ENCODE results near the gene AMPD1. TPM values are rescaled to one million over a fixed set of nuclear protein-coding genes. Genes with fewer than 3 reads are reported as not detected.
A peak's percentile ranks its signal among the peaks of the same experiment; 100 is the strongest.

AMPD1 gene
- total and polyA plus RNA-seq, 2 of the 13 experiments (the other 11 are each of a cell fraction or from before 2014, with no cell fraction given), result not detected

DNA sequence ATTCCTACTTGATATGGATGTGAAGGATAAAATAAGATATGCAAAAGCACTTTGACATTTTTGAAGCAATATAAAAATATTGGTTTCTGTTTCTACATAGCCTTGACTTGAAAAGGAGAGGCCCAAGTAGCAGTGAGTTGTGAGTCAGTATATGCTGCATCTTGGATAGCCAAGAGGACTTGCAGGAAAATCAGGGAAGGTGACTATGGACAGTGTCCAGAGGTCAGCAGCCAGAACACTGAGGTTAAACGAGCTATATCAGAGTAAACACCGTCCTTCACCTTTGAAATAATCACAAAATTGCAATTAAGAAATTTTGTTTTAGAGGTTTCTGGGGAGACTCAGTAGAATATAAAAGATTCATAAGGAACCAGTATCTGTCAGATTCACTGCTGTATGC lies 6.6 kb upstream of the AMPD1 start:
- H3K27ac ChIP-seq (ENCODE audit: extremely low read length, insufficient read depth, low read length), result no peak overlapping the region
- no peaks in the 10 kb centered on the region for H3K27me3 ChIP-seq (ENCODE audit: control insufficient read depth in 1 of 2, insufficient read depth in 2 of 2, low read length in 2 of 2)
- H3K9ac ChIP-seq (ENCODE audit: insufficient read depth, low read depth, low read length), result no peak overlapping the region
- TF ChIP-seq, protein P1, sequence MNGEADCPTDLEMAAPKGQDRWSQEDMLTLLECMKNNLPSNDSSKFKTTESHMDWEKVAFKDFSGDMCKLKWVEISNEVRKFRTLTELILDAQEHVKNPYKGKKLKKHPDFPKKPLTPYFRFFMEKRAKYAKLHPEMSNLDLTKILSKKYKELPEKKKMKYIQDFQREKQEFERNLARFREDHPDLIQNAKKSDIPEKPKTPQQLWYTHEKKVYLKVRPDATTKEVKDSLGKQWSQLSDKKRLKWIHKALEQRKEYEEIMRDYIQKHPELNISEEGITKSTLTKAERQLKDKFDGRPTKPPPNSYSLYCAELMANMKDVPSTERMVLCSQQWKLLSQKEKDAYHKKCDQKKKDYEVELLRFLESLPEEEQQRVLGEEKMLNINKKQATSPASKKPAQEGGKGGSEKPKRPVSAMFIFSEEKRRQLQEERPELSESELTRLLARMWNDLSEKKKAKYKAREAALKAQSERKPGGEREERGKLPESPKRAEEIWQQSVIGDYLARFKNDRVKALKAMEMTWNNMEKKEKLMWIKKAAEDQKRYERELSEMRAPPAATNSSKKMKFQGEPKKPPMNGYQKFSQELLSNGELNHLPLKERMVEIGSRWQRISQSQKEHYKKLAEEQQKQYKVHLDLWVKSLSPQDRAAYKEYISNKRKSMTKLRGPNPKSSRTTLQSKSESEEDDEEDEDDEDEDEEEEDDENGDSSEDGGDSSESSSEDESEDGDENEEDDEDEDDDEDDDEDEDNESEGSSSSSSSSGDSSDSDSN (CRISPR knock-in tag; IDR thresholded peaks at IDR 0.05), result no peak
- no peak for TF ChIP-seq PRMT3 (CRISPR knock-in tag; IDR thresholded peaks at IDR 0.05; ENCODE audit: borderline replicate concordance, low read depth)
- no peak for TF ChIP-seq ZNF780A (CRISPR knock-in tag; IDR thresholded peaks at IDR 0.05)
- no peak for TF ChIP-seq CBX5 (CRISPR knock-in tag; IDR thresholded peaks at IDR 0.05; ENCODE audit: borderline replicate concordance)
- no peak for TF ChIP-seq ZSCAN29 (CRISPR knock-in tag; conservative IDR thresholded peaks at IDR 0.05)
- no peak for TF ChIP-seq ZNF878 (CRISPR knock-in tag; IDR thresholded peaks at IDR 0.05)
- TF ChIP-seq LCORL (IDR thresholded peaks at IDR 0.05), result no peak
- TF ChIP-seq LCORL (CRISPR knock-in tag; IDR thresholded peaks at IDR 0.05), result no peak
- TF ChIP-seq GTF3A (CRISPR knock-in tag; conservative IDR thresholded peaks at IDR 0.05), result no peak
- TF ChIP-seq, protein P2, sequence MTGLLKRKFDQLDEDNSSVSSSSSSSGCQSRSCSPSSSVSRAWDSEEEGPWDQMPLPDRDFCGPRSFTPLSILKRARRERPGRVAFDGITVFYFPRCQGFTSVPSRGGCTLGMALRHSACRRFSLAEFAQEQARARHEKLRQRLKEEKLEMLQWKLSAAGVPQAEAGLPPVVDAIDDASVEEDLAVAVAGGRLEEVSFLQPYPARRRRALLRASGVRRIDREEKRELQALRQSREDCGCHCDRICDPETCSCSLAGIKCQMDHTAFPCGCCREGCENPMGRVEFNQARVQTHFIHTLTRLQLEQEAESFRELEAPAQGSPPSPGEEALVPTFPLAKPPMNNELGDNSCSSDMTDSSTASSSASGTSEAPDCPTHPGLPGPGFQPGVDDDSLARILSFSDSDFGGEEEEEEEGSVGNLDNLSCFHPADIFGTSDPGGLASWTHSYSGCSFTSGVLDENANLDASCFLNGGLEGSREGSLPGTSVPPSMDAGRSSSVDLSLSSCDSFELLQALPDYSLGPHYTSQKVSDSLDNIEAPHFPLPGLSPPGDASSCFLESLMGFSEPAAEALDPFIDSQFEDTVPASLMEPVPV (CRISPR knock-in tag; IDR thresholded peaks at IDR 0.05), result no peak
- TF ChIP-seq, protein P3, sequence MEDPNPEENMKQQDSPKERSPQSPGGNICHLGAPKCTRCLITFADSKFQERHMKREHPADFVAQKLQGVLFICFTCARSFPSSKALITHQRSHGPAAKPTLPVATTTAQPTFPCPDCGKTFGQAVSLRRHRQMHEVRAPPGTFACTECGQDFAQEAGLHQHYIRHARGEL (CRISPR knock-in tag; IDR thresholded peaks at IDR 0.05), result no peak
- TF ChIP-seq, protein P4, sequence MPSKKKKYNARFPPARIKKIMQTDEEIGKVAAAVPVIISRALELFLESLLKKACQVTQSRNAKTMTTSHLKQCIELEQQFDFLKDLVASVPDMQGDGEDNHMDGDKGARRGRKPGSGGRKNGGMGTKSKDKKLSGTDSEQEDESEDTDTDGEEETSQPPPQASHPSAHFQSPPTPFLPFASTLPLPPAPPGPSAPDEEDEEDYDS (CRISPR knock-in tag; IDR thresholded peaks at IDR 0.05), result no peak
- TF ChIP-seq BRCA1 (CRISPR knock-in tag; IDR thresholded peaks at IDR 0.05), result no peak
- TF ChIP-seq ZEB1 (IDR thresholded peaks at IDR 0.05; ENCODE audit: insufficient replicate concordance, low read depth), result no peak
- TF ChIP-seq SRSF9 (IDR thresholded peaks at IDR 0.05; ENCODE audit: borderline replicate concordance, insufficient read depth, low read depth, low read length, poor library complexity, severe bottlenecking), result no peak
- no peak for TF ChIP-seq ZNF550 (CRISPR knock-in tag; IDR thresholded peaks at IDR 0.05; ENCODE audit: borderline replicate concordance)
- TF ChIP-seq, protein P5, sequence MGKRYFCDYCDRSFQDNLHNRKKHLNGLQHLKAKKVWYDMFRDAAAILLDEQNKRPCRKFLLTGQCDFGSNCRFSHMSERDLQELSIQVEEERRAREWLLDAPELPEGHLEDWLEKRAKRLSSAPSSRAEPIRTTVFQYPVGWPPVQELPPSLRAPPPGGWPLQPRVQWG (CRISPR knock-in tag; IDR thresholded peaks at IDR 0.05; ENCODE audit: borderline replicate concordance, low read depth), result no peak
- FAIRE-seq (no peak), ATAC-seq (peak; percentile 58), DNase-seq (ENCODE audit: low spot score) (no peak)
- H3K4me3 ChIP-seq (replicated peaks in 1 of 3; ENCODE audit: insufficient read depth in 1 of 3, low read depth in 2 of 3, low read length in 3 of 3), result no peak overlapping the region
- ChIA-PET CTCF (ENCODE audit: low intra/inter-chr PET ratio, low total read pairs) (no interaction called here), POLR2A (no interaction called here)
- no TSS peak for BruUV-seq (replicated peaks)
- no peaks in the 10 kb centered on the region for H4K20me1 ChIP-seq (ENCODE audit: insufficient read depth, low read length)
- H2AFZ ChIP-seq (ENCODE audit: low read length), result no peak overlapping the region
- H3K4me1 ChIP-seq (ENCODE audit: insufficient read depth, low read length), result peaks cover 8% of the 10 kb centered on the region; the same call in 1 of the 2 replicates
- no peak overlapping the region for H3K4me2 ChIP-seq (ENCODE audit: low read depth, low read length)
- H3K9me3 ChIP-seq (ENCODE audit: low read length), result no peaks in the 10 kb centered on the region
- intact Hi-C loops (cut with micrococcal nuclease; ENCODE audit: unreplicated experiment), result no loop called here
- 3% methylated on average over 2 of the region's 2 CpGs for WGBS (ENCODE audit: low lambda C conversion rate)
- in situ Hi-C loops (cut with HindIII; ENCODE audit: extremely low pct_ligation_motif_present, low pct_unique_long_range_greater_than_20kb), result no loop called here
- H3K79me2 ChIP-seq (ENCODE audit: insufficient read depth, low read length), result no peaks in the 10 kb centered on the region
- peaks cover 2 to 6% of the 10 kb centered on the region in 2 experiments; a peak in 2 of 5 replicates for H3K36me3 ChIP-seq (replicated peaks in 1 of 2; ENCODE audit: control insufficient read depth in 1 of 2, insufficient read depth in 2 of 2, low read length in 2 of 2)
